H9 (cell line): ENCODE results near the gene LAMB1. TPM values are rescaled to one million over a fixed set of nuclear protein-coding genes. Genes with fewer than 3 reads are reported as not detected.

ENCODE experiments used
- DNase-seq: peaks from one replicate; pipeline ENCODE4 v3.0.0-alpha.2; 2017
- H2AFZ ChIP-seq: one replicate; pipeline ENCODE4 v1.6.1; 2013; ENCODE audit warnings: mild to moderate bottlenecking, low read length, control low read depth, moderate library complexity
- H2AK5ac ChIP-seq: 2 replicates; pipeline ENCODE4 v1.6.1; 2013; ENCODE audit warnings: low read length, control low read depth, mixed read lengths; ENCODE audit not compliant: insufficient read length
- H2BK120ac ChIP-seq: one replicate; pipeline ENCODE4 v1.6.1; 2013; ENCODE audit warnings: low read depth, mild to moderate bottlenecking, low read length, control low read depth, inconsistent platforms; ENCODE audit not compliant: poor library complexity, severe bottlenecking
- H2BK12ac ChIP-seq: 2 replicates; pipeline ENCODE4 v1.6.1; 2013; ENCODE audit warnings: low read length, control low read depth, mixed read lengths, low read depth; ENCODE audit not compliant: insufficient read length
- H2BK15ac ChIP-seq: 2 replicates; pipeline ENCODE4 v1.6.1; 2013; ENCODE audit warnings: low read depth, low read length, control low read depth
- H2BK20ac ChIP-seq: one replicate; pipeline ENCODE4 v1.6.1; 2013; ENCODE audit warnings: low read depth, mild to moderate bottlenecking, low read length, control low read depth, inconsistent platforms; ENCODE audit not compliant: poor library complexity, severe bottlenecking
- H2BK5ac ChIP-seq: 2 replicates; pipeline ENCODE4 v1.6.1; 2013; ENCODE audit warnings: low read length, control low read depth, mixed read lengths; ENCODE audit not compliant: insufficient read length
- H3K14ac ChIP-seq: 2 replicates; pipeline ENCODE4 v1.6.1; 2013; ENCODE audit warnings: low read length, control low read depth; ENCODE audit not compliant: insufficient read depth
- H3K18ac ChIP-seq: 2 replicates; pipeline ENCODE4 v1.6.1; 2013; ENCODE audit warnings: low read depth, mild to moderate bottlenecking, mixed read lengths, low read length, control low read depth; ENCODE audit not compliant: insufficient read length
- H3K23ac ChIP-seq: 2 replicates; pipeline ENCODE4 v1.6.1; 2013; ENCODE audit warnings: low read length, control low read depth, mixed read lengths, low read depth; ENCODE audit not compliant: insufficient read length
- H3K23me2 ChIP-seq: 2 replicates; pipeline ENCODE4 v1.6.1; 2013; ENCODE audit warnings: low read depth, mild to moderate bottlenecking, mixed read lengths, low read length, control low read depth; ENCODE audit not compliant: insufficient read length, poor library complexity, severe bottlenecking
- H3K27ac ChIP-seq: 2 replicates; pipeline ENCODE4 v1.5.1; 2013; ENCODE audit warnings: low read length, control low read depth, mixed read lengths, low read depth; ENCODE audit not compliant: insufficient read length
- H3K27me3 ChIP-seq: 2 replicates; pipeline ENCODE4 v1.6.1; 2013; ENCODE audit warnings: low read length, control low read depth, inconsistent platforms; ENCODE audit not compliant: insufficient read depth
- H3K4ac ChIP-seq: 2 replicates; pipeline ENCODE4 v1.6.1; 2013; ENCODE audit warnings: low read depth, mild to moderate bottlenecking, control low read depth, inconsistent platforms, low read length, moderate library complexity
- H3K4me1 ChIP-seq: 2 replicates; pipeline ENCODE4 v1.6.1; 2013; ENCODE audit warnings: low read length, control low read depth, inconsistent platforms; ENCODE audit not compliant: insufficient read depth
- H3K4me2 ChIP-seq: 2 replicates; pipeline ENCODE4 v1.6.1; 2013; ENCODE audit warnings: low read length, control low read depth, mixed read lengths; ENCODE audit not compliant: insufficient read length, insufficient read depth
- H3K56ac ChIP-seq: 2 replicates; pipeline ENCODE4 v1.6.1; 2013; ENCODE audit warnings: low read depth, mild to moderate bottlenecking, mixed read lengths, low read length, control low read depth; ENCODE audit not compliant: insufficient read length
- H3K79me1 ChIP-seq: 2 replicates; pipeline ENCODE4 v1.6.1; 2013; ENCODE audit warnings: low read depth, mild to moderate bottlenecking, moderate library complexity, low read length, control low read depth, inconsistent platforms; ENCODE audit not compliant: insufficient read depth, poor library complexity, severe bottlenecking
- H3K79me2 ChIP-seq: 2 replicates; pipeline ENCODE4 v1.6.1; 2013; ENCODE audit warnings: low read length, control low read depth, inconsistent platforms; ENCODE audit not compliant: insufficient read depth
- H3K9ac ChIP-seq: 2 replicates; pipeline ENCODE4 v1.6.1; 2013; ENCODE audit warnings: low read length, control low read depth, mixed read lengths; ENCODE audit not compliant: insufficient read length; ENCODE audit errors: extremely low read depth
- H3K9me3 ChIP-seq: one replicate; pipeline ENCODE4 v1.6.1; 2013; ENCODE audit warnings: low read depth, low read length, inconsistent platforms; ENCODE audit not compliant: control insufficient read depth
- H3T11ph ChIP-seq: one replicate; pipeline ENCODE4 v1.6.1; 2013; ENCODE audit warnings: mild to moderate bottlenecking, low read length, control low read depth, inconsistent platforms
- H4K20me1 ChIP-seq: one replicate; pipeline ENCODE4 v1.6.1; 2013; ENCODE audit not compliant: control insufficient read depth, insufficient read length, insufficient read depth
- H4K5ac ChIP-seq: 2 replicates; pipeline ENCODE4 v1.6.1; 2013; ENCODE audit warnings: low read depth, mild to moderate bottlenecking, mixed read lengths, low read length, control low read depth; ENCODE audit not compliant: insufficient read length
- H4K8ac ChIP-seq: replicated peaks from 2 replicates; pipeline ENCODE4 v1.6.1; 2013; ENCODE audit warnings: low read length, control low read depth, mixed read lengths, low read depth; ENCODE audit not compliant: insufficient read length
- H4K91ac ChIP-seq: 2 replicates; pipeline ENCODE4 v1.6.1; 2013; ENCODE audit warnings: low read depth, mild to moderate bottlenecking, moderate library complexity, mixed read lengths, low read length, control low read depth; ENCODE audit not compliant: insufficient read length
- H3K27ac Mint-ChIP-seq, 3 experiments: 2 replicates in 2 of 3; 3 replicates in 1 of 3; pipeline ENCODE4 v1.8.0; 2020 to 2021; ENCODE audit warnings: mixed read lengths in 3 of 3, mild to moderate bottlenecking in 1 of 3, moderate library complexity in 1 of 3
- H3K27me3 Mint-ChIP-seq: 2 replicates; pipeline ENCODE4 v1.8.0; 2021; ENCODE audit warnings: low read depth, mild to moderate bottlenecking, moderate library complexity, mixed read lengths
- H3K36me3 Mint-ChIP-seq, 3 experiments: 2 replicates in 2 of 3; 3 replicates in 1 of 3; pipeline ENCODE4 v1.8.0; 2020 to 2021; ENCODE audit warnings: low read depth in 3 of 3, mixed read lengths in 3 of 3; ENCODE audit not compliant: insufficient read depth in 1 of 3
- H3K4me1 Mint-ChIP-seq, 2 experiments: 2 replicates each; pipeline ENCODE4 v1.8.0; 2020; ENCODE audit warnings: mixed read lengths in 2 of 2
- H3K4me3 Mint-ChIP-seq, 2 experiments: 2 replicates in 1 of 2; 3 replicates in 1 of 2; pipeline ENCODE4 v1.8.0; 2020 to 2021; ENCODE audit warnings: mild to moderate bottlenecking in 2 of 2, mixed read lengths in 2 of 2, moderate library complexity in 1 of 2
- H3K9me3 Mint-ChIP-seq, 2 experiments: 2 replicates in 1 of 2; 3 replicates in 1 of 2; pipeline ENCODE4 v1.8.0; 2020; ENCODE audit warnings: mild to moderate bottlenecking in 2 of 2, mixed read lengths in 2 of 2, moderate library complexity in 1 of 2
- CTCF ChIP-seq: fragments of 200-600 bp; sonication (generic); conservative IDR thresholded peaks from 3 replicates; pipeline ENCODE4 v1.8.0; 2021; ENCODE audit warnings: antibody characterized with exemption, mild to moderate bottlenecking
- WGBS: extraction: QIAGEN DNeasy Blood & Tissue Kit; methylation state at CpG from one replicate; pipeline ENCODE4 v1.1.7; 2013; ENCODE audit warnings: missing lambda C conversion rate, low lambda C conversion rate, mixed read lengths; ENCODE audit not compliant: insufficient read length; ENCODE audit errors: extremely low coverage; 5-methylcytosine and 5-hydroxymethylcytosine counted together
- total RNA-seq: library from RNA; stranded (reverse); gene quantifications from 2 replicates; pipeline ENCODE4 v1.2.1, GENCODE V29; 2021

Gene LAMB1
- total RNA-seq, 1 experiment from 2014 or later: 75.8 TPM

- TF ChIP-seq CTCF: no peak
- H3K4me1 ChIP-seq: no peaks in the 10 kb centered on the region
- H3K9me3 ChIP-seq: no peaks in the 10 kb centered on the region
- H2BK120ac ChIP-seq: no peak overlapping the region
- no peaks in the 10 kb centered on the region for H3K23me2 ChIP-seq
- no peak overlapping the region for H2AK5ac ChIP-seq
- no peak overlapping the region for H4K8ac ChIP-seq
- no peak overlapping the region for H3K4me3 Mint-ChIP-seq
- H3K18ac ChIP-seq: no peak overlapping the region
- no peak overlapping the region for H4K5ac ChIP-seq
- no peak overlapping the region for H3K9ac ChIP-seq
- H3K9me3 Mint-ChIP-seq: no peaks in the 10 kb centered on the region
- no peak overlapping the region for H2AFZ ChIP-seq
- H2BK12ac ChIP-seq: no peak overlapping the region
- no peaks in the 10 kb centered on the region for H3K79me2 ChIP-seq
- no CpG with 5 or more reads among the region's 5 CpGs for WGBS
- H4K20me1 ChIP-seq: no peaks in the 10 kb centered on the region
- H4K91ac ChIP-seq: no peak overlapping the region
- no peaks in the 10 kb centered on the region for H3K36me3 Mint-ChIP-seq
- no peak overlapping the region for H3K56ac ChIP-seq
- no peak for DNase-seq
- no peak overlapping the region for H3K4ac ChIP-seq
- H3K27ac Mint-ChIP-seq: no peak overlapping the region
- H3K27me3 ChIP-seq: no peaks in the 10 kb centered on the region
- H2BK5ac ChIP-seq: no peak overlapping the region
- no peak overlapping the region for H3T11ph ChIP-seq
- H2BK20ac ChIP-seq: no peak overlapping the region
- no peak overlapping the region for H3K14ac ChIP-seq
- no peaks in the 10 kb centered on the region for H3K27me3 Mint-ChIP-seq
- no peak overlapping the region for H3K27ac ChIP-seq
- H3K23ac ChIP-seq: no peak overlapping the region
- H3K4me1 Mint-ChIP-seq: peaks cover 0 to 3% of the 10 kb centered on the region in 2 experiments; a peak in 1 of 4 replicates
- no peaks in the 10 kb centered on the region for H3K79me1 ChIP-seq
- H3K4me2 ChIP-seq: no peak overlapping the region
- H2BK15ac ChIP-seq: no peak overlapping the region
Observed at GRCh38 chr7:107877731-107878382, 125.1 kb downstream of the LAMB1 start.
